Gastroesophageal sphincter (tissue), 4 donors: Measurements from ENCODE around the gene MYH10. TPM values are rescaled to one million over a fixed set of nuclear protein-coding genes. Genes with fewer than 3 reads are reported as not detected.
A peak's percentile ranks its signal among the peaks of the same experiment; 100 is the strongest.

Experiments
- ATAC-seq: fragments of 150-250 bp; one replicate; pipeline ENCODE4 v1.9.1; 2016; ENCODE audit warnings: mild to moderate bottlenecking, moderate library complexity
- H3K27ac ChIP-seq, 4 donors: fragments of 200-600 bp; sonication (generic) in 3 of 4; 1 replicate in 3 of 4; 2 replicates in 1 of 4; pipeline ENCODE4 v1.5.1; 2016 to 2019
- H3K27me3 ChIP-seq: fragments of 200-600 bp; sonication (generic); one replicate; pipeline ENCODE4 v1.5.1; 2019
- H3K36me3 ChIP-seq, 2 donors: fragments of 200-600 bp; sonication (generic); one replicate each; pipeline ENCODE4 v1.5.1; 2019; ENCODE audit warnings: control low read depth in 1 of 2
- H3K4me1 ChIP-seq, 3 donors: fragments of 200-600 bp; sonication (generic); 1 replicate in 2 of 3; 2 replicates in 1 of 3; pipeline ENCODE4 v1.5.1; 2016 to 2019; ENCODE audit warnings: control low read depth in 2 of 3
- H3K4me3 ChIP-seq, 2 donors: fragments of 200-600 bp; sonication (generic); one replicate each; pipeline ENCODE4 v1.5.1; 2019; ENCODE audit warnings: mild to moderate bottlenecking in 1 of 2, moderate library complexity in 1 of 2
- H3K9me3 ChIP-seq, 3 donors: fragments of 200-600 bp; sonication (generic); one replicate each; pipeline ENCODE4 v1.5.1; 2017 to 2019; ENCODE audit warnings: control low read depth in 2 of 3
- EP300 ChIP-seq: sonication (generic); formaldehyde crosslinking; IDR thresholded peaks from one replicate; pipeline ENCODE4 v1.6.1; 2017; ENCODE audit warnings: antibody characterized with exemption, mild to moderate bottlenecking
- POLR2A ChIP-seq, 2 donors: fragments of 450-650 bp; IDR thresholded peaks; one replicate each; pipeline ENCODE4 v1.6.1; 2017; ENCODE audit warnings: antibody characterized with exemption in 2 of 2, mild to moderate bottlenecking in 2 of 2, moderate library complexity in 1 of 2
- POLR2AphosphoS5 ChIP-seq: sonication (generic); formaldehyde crosslinking; IDR thresholded peaks from one replicate; pipeline ENCODE4 v1.6.1; 2017; ENCODE audit warnings: antibody characterized with exemption
- WGBS, 2 donors: methylation state at CpG; one replicate each; pipeline ENCODE4 v1.1.5; 2018; ENCODE audit warnings: low coverage in 1 of 2; 5-methylcytosine and 5-hydroxymethylcytosine counted together
- total RNA-seq, 4 donors: library from RNA; depleted of rRNA; stranded (reverse); fragments of >200 nt; gene quantifications; one replicate each; pipeline ENCODE4 v1.1.0, GENCODE V29; 2016
- TF ChIP-seq, protein P1 (sequence below), 4 experiments: fragments of 200-600 bp in 2 of 4; fragments of 450-650 bp in 2 of 4; sonication (generic) in 1 of 4; IDR thresholded peaks; one replicate each; pipeline ENCODE4 v1.5.1; 2017 to 2019; ENCODE audit warnings: antibody characterized with exemption in 4 of 4, mild to moderate bottlenecking in 2 of 4, moderate library complexity in 2 of 4

The MYH10 gene
- total RNA-seq, 4 donors from 2014 or later = 26.0 to 40.9 (median 34.6) TPM

- Histone ChIP-seq H3K27ac (no peak overlapping the region), H3K27me3 (no peaks in the 10 kb centered on the region), H3K4me3 (no peak overlapping the region), H3K9me3 (no peaks in the 10 kb centered on the region), H3K4me1 (peaks cover 0 to 72% (median 14%) of the 10 kb centered on the region in 3 donors), H3K36me3 (peaks cover 0 to 70% of the 10 kb centered on the region in 2 donors)
- TF ChIP-seq POLR2AphosphoS5 (no peak), POLR2A (IDR thresholded peaks at IDR 0.05) (no peak), EP300 (no peak)
- TF ChIP-seq, protein P1, sequence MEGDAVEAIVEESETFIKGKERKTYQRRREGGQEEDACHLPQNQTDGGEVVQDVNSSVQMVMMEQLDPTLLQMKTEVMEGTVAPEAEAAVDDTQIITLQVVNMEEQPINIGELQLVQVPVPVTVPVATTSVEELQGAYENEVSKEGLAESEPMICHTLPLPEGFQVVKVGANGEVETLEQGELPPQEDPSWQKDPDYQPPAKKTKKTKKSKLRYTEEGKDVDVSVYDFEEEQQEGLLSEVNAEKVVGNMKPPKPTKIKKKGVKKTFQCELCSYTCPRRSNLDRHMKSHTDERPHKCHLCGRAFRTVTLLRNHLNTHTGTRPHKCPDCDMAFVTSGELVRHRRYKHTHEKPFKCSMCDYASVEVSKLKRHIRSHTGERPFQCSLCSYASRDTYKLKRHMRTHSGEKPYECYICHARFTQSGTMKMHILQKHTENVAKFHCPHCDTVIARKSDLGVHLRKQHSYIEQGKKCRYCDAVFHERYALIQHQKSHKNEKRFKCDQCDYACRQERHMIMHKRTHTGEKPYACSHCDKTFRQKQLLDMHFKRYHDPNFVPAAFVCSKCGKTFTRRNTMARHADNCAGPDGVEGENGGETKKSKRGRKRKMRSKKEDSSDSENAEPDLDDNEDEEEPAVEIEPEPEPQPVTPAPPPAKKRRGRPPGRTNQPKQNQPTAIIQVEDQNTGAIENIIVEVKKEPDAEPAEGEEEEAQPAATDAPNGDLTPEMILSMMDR (IDR thresholded peaks at IDR 0.05) = no peak
- WGBS, 2 donors = 88 to 93% methylated on average over 3 to 16 of the region's 16 CpGs
- ATAC-seq = no peak
These were observed 163.0 kb downstream of the MYH10 start for GRCh38 chr17:8467527-8467926.

DNA sequence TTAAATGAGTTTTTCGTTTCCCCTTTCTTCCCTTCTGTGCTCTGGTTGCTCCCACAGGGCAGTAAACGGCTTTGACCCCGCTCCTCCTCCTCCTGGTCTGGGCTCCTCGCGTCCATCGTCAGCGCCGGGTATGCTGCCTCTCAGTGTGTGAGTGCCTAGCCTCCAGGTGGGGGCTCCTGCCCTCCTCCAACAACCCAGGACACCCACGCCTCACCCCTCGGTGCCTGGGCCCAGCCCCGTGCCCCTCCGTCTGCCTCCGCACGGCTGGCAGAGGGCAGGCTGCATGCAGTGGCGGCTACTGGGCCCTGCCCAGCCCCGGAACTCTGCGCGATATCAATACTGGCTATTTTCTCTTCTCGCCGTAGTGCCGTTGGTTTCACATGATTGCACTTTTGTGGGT, 163.7 kb downstream of the MYH10 start:
- H3K4me3 ChIP-seq = no peak overlapping the region

GRCh38 chr17:8466456-8466855, 164.1 kb downstream of the MYH10 start:
- no peak for ATAC-seq
- TF ChIP-seq, protein P1 (IDR thresholded peaks at IDR 0.05) = no peak
- TF ChIP-seq POLR2AphosphoS5 (no peak), POLR2A (IDR thresholded peaks at IDR 0.05) (no peak), EP300 (no peak)
- 48% methylated on average over 3 of the region's 3 CpGs; no CpG with 5 or more reads in 1 of the 2 donors for WGBS, 2 donors
- H3K4me1 ChIP-seq = peaks cover 0 to 73% (median 14%) of the 10 kb centered on the region in 3 donors
- H3K9me3 ChIP-seq = no peaks in the 10 kb centered on the region
- no peaks in the 10 kb centered on the region for H3K27me3 ChIP-seq
- H3K27ac ChIP-seq = no peak overlapping the region
- peaks cover 0 to 70% of the 10 kb centered on the region in 2 donors for H3K36me3 ChIP-seq
- no peak overlapping the region for H3K4me3 ChIP-seq

More for the DNA sequence above, 163.7 kb downstream of the MYH10 start:
- 89 to 95% methylated on average over 6 to 18 of the region's 21 CpGs for WGBS, 2 donors
- Histone ChIP-seq H3K36me3 (peaks cover 0 to 70% of the 10 kb centered on the region in 2 donors), H3K4me1 (peaks cover 0 to 75% (median 14%) of the 10 kb centered on the region in 3 donors), H3K27ac (no peak overlapping the region), H3K27me3 (no peaks in the 10 kb centered on the region), H3K9me3 (no peaks in the 10 kb centered on the region)
- no peak for ATAC-seq
- TF ChIP-seq POLR2AphosphoS5 (no peak), EP300 (no peak), POLR2A (IDR thresholded peaks at IDR 0.05) (no peak)
- TF ChIP-seq, protein P1 (IDR thresholded peaks at IDR 0.05) = no peak

- TF ChIP-seq EP300 (no peak), POLR2AphosphoS5 (no peak), POLR2A (IDR thresholded peaks at IDR 0.05) (no peak)
- TF ChIP-seq, protein P1 (IDR thresholded peaks at IDR 0.05) = no peak
- Histone ChIP-seq H3K27me3 (no peaks in the 10 kb centered on the region), H3K36me3 (peaks cover 0 to 72% of the 10 kb centered on the region in 2 donors), H3K4me3 (no peak overlapping the region), H3K4me1 (peaks cover 0 to 66% (median 14%) of the 10 kb centered on the region in 3 donors), H3K9me3 (no peaks in the 10 kb centered on the region), H3K27ac (no peak overlapping the region)
- ATAC-seq = no peak
- 54 to 66% methylated on average over 7 to 9 of the region's 12 CpGs for WGBS, 2 donors
These were observed 164.8 kb downstream of the MYH10 start for GRCh38 chr17:8465759-8466158.

DNA sequence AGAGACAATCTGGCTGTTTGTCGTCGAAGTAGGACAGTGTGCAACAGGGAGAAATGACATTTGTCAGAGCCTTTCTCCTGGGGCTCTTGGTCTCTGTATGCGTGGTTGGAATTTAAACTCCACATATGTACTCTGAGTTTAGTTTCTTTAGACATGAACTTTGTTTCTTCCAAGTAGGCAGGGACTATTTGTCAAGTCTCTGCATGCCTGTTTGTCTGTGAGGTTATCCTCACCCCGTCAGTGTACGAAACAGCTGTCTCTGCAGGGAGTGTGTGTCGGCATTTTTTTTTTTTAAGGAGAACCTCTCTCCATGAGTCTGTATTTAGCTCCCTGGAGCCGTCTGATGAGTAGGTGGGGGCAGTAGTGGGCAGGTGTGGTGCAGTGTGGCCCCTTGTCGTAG, 165.2 kb downstream of the MYH10 start:
- H3K36me3 ChIP-seq = peaks cover 0 to 76% of the 10 kb centered on the region in 2 donors

More for the DNA sequence above, 165.2 kb downstream of the MYH10 start:
- TF ChIP-seq POLR2AphosphoS5 = no peak
- TF ChIP-seq, protein P1 (IDR thresholded peaks at IDR 0.05) = no peak
- no peak for TF ChIP-seq EP300
- TF ChIP-seq POLR2A (IDR thresholded peaks at IDR 0.05) = no peak
- no peaks in the 10 kb centered on the region for H3K9me3 ChIP-seq
- H3K4me3 ChIP-seq = no peak overlapping the region
- no peaks in the 10 kb centered on the region for H3K27me3 ChIP-seq
- H3K27ac ChIP-seq = peak overlapping the region in 1 of 4 donors; percentile 13
- peaks cover 0 to 62% (median 13%) of the 10 kb centered on the region in 3 donors for H3K4me1 ChIP-seq
- ATAC-seq = no peak
- 33 to 44% methylated on average over 4 to 7 of the region's 8 CpGs for WGBS, 2 donors
